GM23248 (cell line): Measurements from ENCODE around the gene ARRB1.

ENCODE experiments used
- EZH2 ChIP-seq: fragments of 200-600 bp; sonication (generic); IDR thresholded peaks from 2 replicates; pipeline ENCODE4 v1.6.1; 2018; ENCODE audit warnings: antibody characterized with exemption, mild to moderate bottlenecking; ENCODE audit not compliant: insufficient read depth, poor library complexity, severe bottlenecking
- EZH2phosphoT487 ChIP-seq: fragments of 200-600 bp; sonication (generic); IDR thresholded peaks from 2 replicates; pipeline ENCODE4 v1.6.1; 2018; ENCODE audit warnings: antibody characterized with exemption, moderate library complexity, mild to moderate bottlenecking, low read depth; ENCODE audit not compliant: insufficient read depth

GRCh38 chr11:75272391-75272790 is 79.1 kb downstream of the ARRB1 start:
- TF ChIP-seq EZH2 (no peak), EZH2phosphoT487 (no peak)
